AG04450 (cell line): ENCODE data around the gene ARHGAP26. TPM values are rescaled to one million over a fixed set of nuclear protein-coding genes. Genes with fewer than 3 reads are reported as not detected.

Experiments
- CTCF ChIA-PET: fragments of 300-600, 350-600 bp; formaldehyde crosslinking; extraction: SDS; loops from one replicate; lab custom pipeline; 2022; ENCODE audit warnings: antibody characterized with exemption, inconsistent platforms; lab: Charles Lee
- POLR2A ChIA-PET: fragments of 350-600 bp; formaldehyde crosslinking; extraction: SDS; loops from one replicate; lab custom pipeline; 2021; ENCODE audit warnings: antibody characterized with exemption, inconsistent platforms; lab: Yijun Ruan, JAX
- DNase-seq: peaks from one replicate; pipeline ENCODE4 v3.0.0-alpha.2; 2011; ENCODE audit warnings: low read depth, low spot score
- H3K27ac ChIP-seq: one replicate; pipeline ENCODE4 v1.5.1; 2012; ENCODE audit warnings: low read depth, low read length, control low read depth
- H3K27me3 ChIP-seq: one replicate; pipeline ENCODE4 v1.6.0; 2012; ENCODE audit warnings: low read length; ENCODE audit not compliant: control insufficient read depth, insufficient read depth
- H3K4me3 ChIP-seq: 2 replicates; pipeline ENCODE4 v1.5.1; 2011; ENCODE audit warnings: mild to moderate bottlenecking, low read depth, low read length, control low read depth
- H3K9me3 ChIP-seq: 2 replicates; pipeline ENCODE4 v1.5.1; 2012; ENCODE audit warnings: low read length; ENCODE audit not compliant: control insufficient read depth, insufficient read depth
- polyA plus RNA-seq: library from polyadenylated mRNA; depleted of rRNA; stranded (reverse); fragments of >200 nt; gene quantifications from 2 replicates; pipeline ENCODE4 v1.2.3, GENCODE V29; 2011
- TF ChIP-seq, protein P1 (sequence below): IDR thresholded peaks from 2 replicates; pipeline ENCODE4 v1.5.1; 2011; ENCODE audit warnings: low read depth, low read length, control low read depth, inconsistent platforms

Gene ARHGAP26
- polyA plus RNA-seq, 1 experiment: 0.56 TPM

- Histone ChIP-seq H3K9me3 (no peaks in the 10 kb centered on the region), H3K4me3 (no peak overlapping the region), H3K27me3 (peaks cover 34% of the 10 kb centered on the region), H3K27ac (no peak overlapping the region)
- ChIA-PET POLR2A (no interaction called here), CTCF (interaction anchor here (0.9 to 11.7 kb wide), 4 partner anchors 10 to 215 kb away, joined by 3 to 250 read pairs (median 10); partner anchors contain the start of gene ARHGAP26)
- TF ChIP-seq, protein P1, sequence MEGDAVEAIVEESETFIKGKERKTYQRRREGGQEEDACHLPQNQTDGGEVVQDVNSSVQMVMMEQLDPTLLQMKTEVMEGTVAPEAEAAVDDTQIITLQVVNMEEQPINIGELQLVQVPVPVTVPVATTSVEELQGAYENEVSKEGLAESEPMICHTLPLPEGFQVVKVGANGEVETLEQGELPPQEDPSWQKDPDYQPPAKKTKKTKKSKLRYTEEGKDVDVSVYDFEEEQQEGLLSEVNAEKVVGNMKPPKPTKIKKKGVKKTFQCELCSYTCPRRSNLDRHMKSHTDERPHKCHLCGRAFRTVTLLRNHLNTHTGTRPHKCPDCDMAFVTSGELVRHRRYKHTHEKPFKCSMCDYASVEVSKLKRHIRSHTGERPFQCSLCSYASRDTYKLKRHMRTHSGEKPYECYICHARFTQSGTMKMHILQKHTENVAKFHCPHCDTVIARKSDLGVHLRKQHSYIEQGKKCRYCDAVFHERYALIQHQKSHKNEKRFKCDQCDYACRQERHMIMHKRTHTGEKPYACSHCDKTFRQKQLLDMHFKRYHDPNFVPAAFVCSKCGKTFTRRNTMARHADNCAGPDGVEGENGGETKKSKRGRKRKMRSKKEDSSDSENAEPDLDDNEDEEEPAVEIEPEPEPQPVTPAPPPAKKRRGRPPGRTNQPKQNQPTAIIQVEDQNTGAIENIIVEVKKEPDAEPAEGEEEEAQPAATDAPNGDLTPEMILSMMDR: no peak
- no peak for DNase-seq
Observed at GRCh38 chr5:142870532-142871362, 100.6 kb downstream of the ARHGAP26 start.

DNA sequence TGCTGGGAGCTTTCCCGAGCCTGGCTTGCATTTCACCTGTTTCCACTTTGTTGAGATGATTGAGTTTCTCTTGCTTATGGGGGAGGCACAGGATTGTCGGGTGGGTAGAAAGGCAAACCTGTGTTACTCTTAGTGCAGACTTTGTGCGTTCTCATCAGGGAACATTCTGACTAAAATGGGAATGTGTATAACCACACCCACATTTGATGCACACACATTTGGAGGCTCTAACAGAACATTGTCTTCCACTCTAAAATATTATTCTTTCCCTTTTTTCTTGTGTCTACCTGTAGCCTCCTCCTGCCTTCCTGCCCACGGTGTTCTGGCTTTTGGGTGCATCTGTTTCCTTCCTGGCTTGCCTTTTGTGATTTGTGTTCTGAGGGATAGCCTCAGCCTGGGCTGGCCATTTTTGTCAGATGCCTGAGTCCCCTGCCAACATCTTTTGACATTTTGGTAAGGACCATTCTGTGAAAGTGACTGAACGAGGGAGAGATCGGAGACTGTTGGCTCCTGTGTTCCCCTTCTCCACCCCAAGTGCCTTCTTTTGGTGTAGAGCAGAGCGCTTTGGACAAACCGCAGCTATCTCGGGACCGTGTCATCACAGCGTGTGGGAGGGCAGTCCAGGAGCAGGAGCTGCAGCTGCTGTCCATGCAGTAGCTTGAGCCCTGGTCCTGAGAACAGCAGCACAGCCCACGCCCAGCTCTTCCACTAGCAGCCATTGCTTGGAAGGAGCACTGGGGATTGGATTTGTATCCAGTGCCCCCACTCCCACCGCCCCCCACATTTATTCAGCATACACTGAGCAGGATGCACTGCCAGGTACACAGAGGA is 101.4 kb downstream of the ARHGAP26 start:
- CTCF ChIA-PET: interaction anchor here (0.9 to 11.7 kb wide), 4 partner anchors 9 to 156 kb away, joined by 3 to 250 read pairs (median 10); partner anchors contain the start of gene ARHGAP26
- Histone ChIP-seq H3K9me3 (no peaks in the 10 kb centered on the region), H3K27ac (no peak overlapping the region), H3K27me3 (peaks cover 34% of the 10 kb centered on the region), H3K4me3 (no peak overlapping the region)
- DNase-seq: no peak
- TF ChIP-seq, protein P1: no peak
- POLR2A ChIA-PET: no interaction called here

- CTCF ChIA-PET: interaction anchor here (1.2 to 11.7 kb wide), 3 partner anchors 9 to 157 kb away, joined by 3 to 250 read pairs (median 16); no protein-coding TSS in a partner anchor
- Histone ChIP-seq H3K27ac (no peak overlapping the region), H3K27me3 (peaks cover 34% of the 10 kb centered on the region), H3K9me3 (no peaks in the 10 kb centered on the region), H3K4me3 (no peak overlapping the region)
- POLR2A ChIA-PET: no interaction called here
- TF ChIP-seq, protein P1: no peak
- no peak for DNase-seq
Observed at GRCh38 chr5:142872217-142872616, 102.0 kb downstream of the ARHGAP26 start.

DNA sequence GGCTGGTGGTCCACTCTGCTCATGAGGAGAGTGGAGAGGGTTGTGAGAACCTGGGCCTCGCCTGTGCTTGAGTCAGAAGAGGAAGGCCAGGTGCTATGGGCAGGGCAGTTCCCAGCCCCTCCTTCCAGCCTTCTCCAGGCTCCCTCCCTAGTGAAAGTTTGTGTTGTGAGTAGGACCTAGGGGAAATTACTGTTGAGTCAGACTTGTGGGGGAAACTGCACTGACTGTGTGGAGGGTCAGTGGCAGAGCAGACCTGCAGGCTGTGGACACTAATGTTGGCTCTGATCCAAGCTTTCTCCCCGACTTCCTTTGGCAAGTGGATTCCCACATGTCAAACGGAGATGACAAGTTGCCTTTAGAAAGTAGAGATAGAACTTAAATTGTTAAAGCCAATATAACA is 102.6 kb downstream of the ARHGAP26 start:
- CTCF ChIA-PET: interaction anchor here (1.4 to 11.7 kb wide), 3 partner anchors 8 to 157 kb away, joined by 4 to 250 read pairs (median 16); no protein-coding TSS in a partner anchor
- Histone ChIP-seq H3K9me3 (no peaks in the 10 kb centered on the region), H3K27me3 (peaks cover 34% of the 10 kb centered on the region), H3K4me3 (no peak overlapping the region), H3K27ac (no peak overlapping the region)
- DNase-seq: no peak
- TF ChIP-seq, protein P1: no peak
- POLR2A ChIA-PET: no interaction called here
